ENCODE measurements around the gene KIF26A. TPM values are rescaled to one million over a fixed set of nuclear protein-coding genes. Genes with fewer than 3 reads are reported as not detected.
A peak's percentile ranks its signal among the peaks of the same experiment; 100 is the strongest.
"Not testable (repeated sequence)": the region's sequence is repeated elsewhere in the genome, so short reads cannot be mapped to it uniquely, and the experiment has no call there.

Gene KIF26A
- polyA plus RNA-seq, 10 donors, result 4.5 to 19.0 (median 6.6) TPM

DNA sequence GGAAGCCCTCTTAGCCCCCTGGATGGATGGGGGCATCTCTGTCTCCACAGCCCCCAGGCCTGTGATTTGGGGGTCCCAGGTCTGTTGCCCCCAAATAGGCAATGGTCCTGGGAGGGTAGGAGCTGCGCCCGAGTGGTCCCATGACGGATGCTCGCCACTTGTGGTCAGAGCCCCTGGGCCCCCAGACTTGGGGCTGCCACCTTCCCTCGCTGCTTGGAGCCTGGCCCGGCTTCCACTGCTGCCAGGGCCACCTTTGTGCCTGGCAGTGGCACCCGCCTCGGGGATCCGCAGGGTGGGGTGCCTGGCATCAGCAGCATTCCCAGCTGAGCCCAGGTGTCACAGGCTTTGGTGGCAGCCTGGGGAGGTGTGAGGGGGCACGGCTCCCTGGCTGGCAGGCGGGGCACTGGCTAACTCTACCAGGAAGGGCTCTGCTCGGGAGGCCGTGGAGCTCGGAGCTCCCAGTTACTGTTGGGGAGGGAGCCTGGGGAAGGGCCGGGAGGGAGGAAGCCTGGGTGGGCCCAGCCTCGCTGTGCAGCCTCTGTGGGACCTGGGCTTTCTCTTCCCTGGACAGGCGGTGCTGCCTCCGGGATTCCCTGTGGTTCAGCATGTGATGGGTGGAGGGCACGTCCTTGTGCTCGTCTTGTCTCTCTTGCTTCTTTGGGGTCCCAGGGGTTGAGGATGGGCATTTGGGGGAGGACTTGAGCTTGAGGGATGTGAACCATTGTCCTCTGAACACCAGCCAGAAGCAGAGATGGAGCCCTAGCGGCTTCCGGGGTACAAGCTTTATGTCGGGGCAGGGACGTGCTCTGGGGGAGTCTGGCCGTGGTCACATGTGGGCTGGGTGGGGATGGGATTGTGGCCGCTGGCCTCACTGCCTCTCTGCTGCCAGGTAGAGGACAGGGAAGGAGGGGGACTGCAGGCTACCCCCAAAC lies 5.4 kb downstream of the KIF26A start:
- no peak for DNase-seq

- peak in 1 of 3 donors; percentile 4 for DNase-seq
These were observed 6.0 kb downstream of the KIF26A start for GRCh38 chr14:104144453-104144790.

GRCh38 chr14:104144911-104145825 lies 6.8 kb downstream of the KIF26A start:
- peak in 1 of 3 donors; percentile 19 for DNase-seq

- DNase-seq, result peak in 1 of 3 donors; percentile 2
These were observed 7.6 kb downstream of the KIF26A start for GRCh38 chr14:104145826-104146601.

DNA sequence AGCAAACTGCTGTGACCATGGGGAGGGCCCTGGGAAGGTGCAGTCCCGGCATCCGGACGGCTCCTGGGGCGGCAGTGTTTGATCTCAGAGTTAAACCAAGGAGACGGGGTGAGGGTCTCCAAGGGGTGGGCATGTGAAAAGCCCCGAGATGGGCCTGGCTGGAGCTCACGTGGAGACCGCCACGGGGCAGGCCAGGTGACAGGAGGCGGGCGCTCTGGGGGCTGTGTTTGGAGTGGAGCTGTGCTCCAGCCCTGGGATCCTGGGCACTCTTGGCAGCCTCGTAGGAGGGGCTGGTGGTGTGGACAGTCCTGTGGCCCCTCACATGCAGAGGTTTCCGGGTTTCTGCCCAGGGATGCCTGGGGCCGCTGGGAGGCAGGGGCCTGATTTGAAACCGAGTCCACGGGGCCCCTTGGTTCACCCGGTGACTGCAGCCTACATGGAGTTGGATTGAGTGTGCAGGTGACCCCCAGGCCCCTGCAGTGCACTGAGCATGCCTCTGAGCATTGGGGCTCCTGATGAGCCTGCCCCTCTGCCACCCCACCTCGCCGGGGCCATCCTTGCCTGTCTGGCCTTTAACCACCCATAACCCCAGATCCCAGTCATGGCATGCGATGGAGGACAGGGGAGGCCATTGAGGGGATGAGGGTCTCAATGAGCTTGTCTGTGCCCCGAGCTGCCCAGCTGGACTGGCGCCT lies 8.4 kb downstream of the KIF26A start:
- DNase-seq, result peak in 1 of 3 donors; percentile 1

DNA sequence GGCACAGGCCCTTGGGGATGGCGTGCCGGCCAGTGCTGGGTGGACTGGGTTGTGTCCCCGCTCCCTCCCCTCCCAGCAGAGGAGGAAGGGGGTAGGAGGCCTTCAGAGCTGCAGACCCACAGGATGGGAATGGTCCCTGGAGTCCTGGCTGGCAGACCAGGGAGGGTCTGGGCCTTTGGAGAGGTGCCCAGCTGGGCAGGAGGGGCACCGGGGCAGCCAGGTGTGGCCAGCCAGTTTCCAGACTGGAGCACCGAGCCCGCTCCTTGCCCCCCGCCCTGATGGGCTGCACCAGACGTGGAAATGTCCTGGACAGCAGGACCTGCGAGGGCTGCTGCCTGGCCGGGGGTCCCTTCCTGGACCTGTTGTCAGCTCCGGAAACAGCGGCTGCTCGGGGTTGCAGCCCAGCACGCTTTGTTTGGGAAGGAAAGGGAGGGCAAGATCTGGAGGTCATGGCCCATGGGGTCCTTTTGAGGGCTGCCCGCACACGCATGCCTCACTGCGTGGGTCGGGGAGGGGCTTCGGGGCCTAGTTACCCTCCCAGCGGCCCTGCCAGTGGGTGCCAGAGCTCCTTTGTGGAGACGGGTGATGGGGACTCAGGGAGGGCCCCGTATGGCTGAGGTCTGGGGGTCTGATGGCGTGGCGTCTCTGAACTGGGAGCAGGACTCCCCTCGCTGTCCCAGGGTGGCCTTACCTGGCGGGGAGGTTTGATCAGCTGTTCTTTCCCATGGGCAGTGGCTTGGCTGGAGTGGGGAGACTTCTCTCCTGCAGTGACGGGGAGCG lies 9.1 kb downstream of the KIF26A start:
- DNase-seq, result no peak

DNA sequence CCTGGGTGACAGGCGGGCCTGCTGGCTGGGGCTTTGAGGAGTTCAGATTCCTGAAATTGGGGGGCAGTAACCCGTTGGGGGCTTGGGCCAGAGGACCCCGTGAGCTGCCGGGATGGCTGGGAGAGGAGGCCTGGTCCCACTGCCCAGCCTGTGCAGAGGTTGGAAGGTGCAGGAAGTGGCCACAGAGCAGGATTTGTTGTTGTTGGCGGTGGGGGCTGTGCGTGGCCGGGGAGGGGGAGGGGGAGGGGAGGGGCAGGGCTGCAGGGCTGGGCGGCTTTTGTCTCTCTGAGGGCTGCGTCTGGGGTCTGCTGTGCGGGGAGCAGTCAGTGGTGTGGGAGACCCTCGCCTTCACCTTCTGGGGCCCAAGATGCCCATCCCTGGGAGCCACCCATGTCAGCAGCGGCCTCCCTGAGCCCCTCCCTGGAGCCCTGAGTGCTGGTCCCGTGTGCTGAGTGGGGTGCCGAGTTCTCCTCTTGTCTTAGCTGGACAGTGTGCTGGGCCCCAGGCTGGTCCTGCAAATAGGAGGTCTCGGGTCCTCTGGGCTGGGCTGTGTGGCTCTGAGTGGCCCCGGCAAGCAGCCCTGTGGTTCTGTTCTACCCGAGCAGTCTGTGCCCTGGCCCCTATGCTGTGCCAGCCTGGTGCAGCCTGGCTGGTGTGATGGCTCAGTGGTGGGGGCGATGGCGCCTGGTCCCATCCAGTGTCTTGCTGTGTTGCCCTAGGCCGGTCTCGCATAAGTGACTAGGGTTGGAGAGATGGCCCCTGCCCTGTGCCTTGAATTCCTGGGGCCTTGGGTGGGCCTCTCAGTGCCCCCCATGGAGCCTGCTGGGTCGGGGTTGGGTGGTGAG lies 10.3 kb downstream of the KIF26A start:
- DNase-seq, result no peak

DNA sequence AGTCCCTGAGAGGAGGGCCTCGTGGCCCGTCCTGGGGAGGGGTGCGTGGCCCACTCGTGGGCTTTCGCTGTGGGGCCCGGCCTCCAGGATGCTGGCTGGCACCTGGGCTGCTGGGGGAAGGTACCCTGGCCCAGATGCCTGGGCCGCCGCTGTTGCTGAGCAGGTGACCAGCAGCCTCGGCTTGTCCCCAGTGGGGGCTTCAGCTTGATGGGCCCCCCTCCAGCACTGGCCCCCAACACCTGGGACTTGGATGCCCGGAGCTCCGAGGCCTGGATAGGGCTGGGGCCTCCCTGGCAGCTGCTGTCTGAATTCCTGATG lies 10.8 kb downstream of the KIF26A start:
- no peak for DNase-seq

- peak; percentile 54 to 80 (median 62) for DNase-seq
These were observed 11.3 kb downstream of the KIF26A start for GRCh38 chr14:104149617-104150135.

GRCh38 chr14:104150136-104151025 lies 12.0 kb downstream of the KIF26A start:
- DNase-seq, result peak; percentile 76 to 88 (median 80)

DNA sequence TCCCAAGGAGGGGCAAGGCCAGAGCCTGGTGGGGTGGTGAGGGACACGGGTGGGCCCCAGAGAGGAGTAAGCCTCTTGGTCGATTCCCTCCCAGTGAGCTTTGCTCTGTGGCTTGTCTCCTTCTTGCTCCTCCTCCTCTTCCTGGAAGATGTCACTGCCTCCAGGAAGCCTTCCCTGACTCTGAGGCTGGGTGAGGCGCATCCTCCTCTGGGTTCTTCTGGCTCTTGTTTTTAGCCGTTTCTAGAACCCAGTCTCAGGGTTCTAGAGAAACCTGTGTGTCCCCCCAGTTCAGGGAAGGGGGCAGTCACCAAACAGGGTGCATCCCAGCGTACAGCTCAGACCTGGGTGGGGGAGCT lies 12.6 kb downstream of the KIF26A start:
- no peak for DNase-seq

GRCh38 chr14:104151566-104152245 lies 13.3 kb downstream of the KIF26A start:
- DNase-seq, result no peak

DNA sequence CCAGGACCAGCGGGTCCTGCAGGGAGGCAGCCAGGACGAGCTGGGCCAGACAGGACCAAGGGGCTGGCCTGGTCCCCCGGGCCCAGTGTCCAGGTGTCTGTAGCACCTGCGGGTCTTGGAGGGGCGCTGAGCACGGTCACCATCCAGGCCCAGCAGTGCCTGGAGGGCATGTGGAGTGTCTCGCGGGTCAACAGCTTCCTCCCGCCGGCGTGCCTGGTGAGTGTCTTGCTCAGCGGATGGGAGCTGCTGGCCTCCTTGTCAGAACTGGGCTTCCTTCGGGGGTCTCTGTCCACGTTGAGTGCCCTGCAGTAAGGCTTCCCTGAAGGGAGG lies 13.8 kb downstream of the KIF26A start:
- no peak for DNase-seq

GRCh38 chr14:104152686-104153393 lies 14.5 kb downstream of the KIF26A start:
- DNase-seq, result no peak

- not testable (repeated sequence) for DNase-seq
These were observed 15.0 kb downstream of the KIF26A start for GRCh38 chr14:104153394-104153755.

GRCh38 chr14:104154246-104154645 lies 15.9 kb downstream of the KIF26A start:
- DNase-seq, result no peak

GRCh38 chr14:104155513-104155912 lies 17.1 kb downstream of the KIF26A start:
- DNase-seq, result no peak
